ENCODE data around the gene XPNPEP2.
A peak's percentile ranks its signal among the peaks of the same experiment; 100 is the strongest.
"Not testable (repeated sequence)": the region's sequence is repeated elsewhere in the genome, so short reads cannot be mapped to it uniquely, and the experiment has no call there.

Gene XPNPEP2

GRCh38 chrX:129720741-129721140 lies 18.0 kb upstream of the XPNPEP2 start:
- no peak for DNase-seq (ENCODE audit: low spot score)

GRCh38 chrX:129721414-129721813 lies 17.4 kb upstream of the XPNPEP2 start:
- DNase-seq (ENCODE audit: low spot score) = no peak

- DNase-seq (ENCODE audit: low spot score) = no peak
These were observed 16.9 kb upstream of the XPNPEP2 start for GRCh38 chrX:129721870-129722269.

- no peak for DNase-seq (ENCODE audit: low spot score)
These were observed 15.3 kb upstream of the XPNPEP2 start for GRCh38 chrX:129723511-129723910.

GRCh38 chrX:129724754-129725153 lies 14.0 kb upstream of the XPNPEP2 start:
- no peak for DNase-seq (ENCODE audit: low spot score)

GRCh38 chrX:129726307-129727111 lies 12.3 kb upstream of the XPNPEP2 start:
- DNase-seq (ENCODE audit: low spot score) = peak; percentile 65

GRCh38 chrX:129728061-129728460 lies 10.7 kb upstream of the XPNPEP2 start:
- DNase-seq (ENCODE audit: low spot score) = no peak

- DNase-seq (ENCODE audit: low spot score) = no peak
These were observed 7.6 kb upstream of the XPNPEP2 start for GRCh38 chrX:129731228-129731627.

- no peak for DNase-seq (ENCODE audit: low spot score)
These were observed 5.9 kb upstream of the XPNPEP2 start for GRCh38 chrX:129732857-129733256.

- no peak for DNase-seq (ENCODE audit: low spot score)
These were observed 5.4 kb upstream of the XPNPEP2 start for GRCh38 chrX:129733335-129733734.

- DNase-seq (ENCODE audit: low spot score) = no peak
These were observed 2.3 kb upstream of the XPNPEP2 start for GRCh38 chrX:129736491-129736890.

GRCh38 chrX:129737916-129738315 lies 863 bp upstream of the XPNPEP2 start:
- DNase-seq (ENCODE audit: low spot score) = no peak

- no peak for DNase-seq (ENCODE audit: low spot score)
These were observed 799 bp downstream of the XPNPEP2 start for GRCh38 chrX:129739578-129739977.

GRCh38 chrX:129741880-129742758 lies 3.3 kb downstream of the XPNPEP2 start:
- DNase-seq (ENCODE audit: low spot score) = no peak

GRCh38 chrX:129742759-129743152 lies 4.0 kb downstream of the XPNPEP2 start:
- not testable (repeated sequence) for DNase-seq (ENCODE audit: low spot score)

GRCh38 chrX:129743821-129744220 lies 5.0 kb downstream of the XPNPEP2 start:
- DNase-seq (ENCODE audit: low spot score) = no peak

- no peak for DNase-seq (ENCODE audit: low spot score)
These were observed 6.1 kb downstream of the XPNPEP2 start for GRCh38 chrX:129744861-129745321.

GRCh38 chrX:129746557-129747470 lies 8.0 kb downstream of the XPNPEP2 start:
- DNase-seq (ENCODE audit: low spot score) = no peak

- no peak for DNase-seq (ENCODE audit: low spot score)
These were observed 8.8 kb downstream of the XPNPEP2 start for GRCh38 chrX:129747533-129747932.

GRCh38 chrX:129748305-129748704 lies 9.5 kb downstream of the XPNPEP2 start:
- DNase-seq (ENCODE audit: low spot score) = no peak

- DNase-seq (ENCODE audit: low spot score) = no peak
These were observed 10.3 kb downstream of the XPNPEP2 start for GRCh38 chrX:129749069-129749468.

- DNase-seq (ENCODE audit: low spot score) = no peak
These were observed 12.2 kb downstream of the XPNPEP2 start for GRCh38 chrX:129750971-129751370.
